Chondrocyte (in vitro differentiated cells): ENCODE results near the gene CD6. TPM values are rescaled to one million over a fixed set of nuclear protein-coding genes. Genes with fewer than 3 reads are reported as not detected.

Experiments
- DNase-seq: peaks from one replicate; pipeline ENCODE4 v3.0.0; 2021; ENCODE audit warnings: mixed read lengths, low spot score
- H3K27ac Mint-ChIP-seq: one replicate; pipeline ENCODE4 v1.8.0; 2021; ENCODE audit warnings: mild to moderate bottlenecking, moderate library complexity, mixed read lengths; ENCODE audit not compliant: unreplicated experiment
- H3K27me3 Mint-ChIP-seq: 2 replicates; pipeline ENCODE4 v1.8.0; 2021; ENCODE audit warnings: low read depth, mixed read lengths
- H3K36me3 Mint-ChIP-seq: 2 replicates; pipeline ENCODE4 v1.8.0; 2021; ENCODE audit warnings: low read depth, mixed read lengths
- H3K4me1 Mint-ChIP-seq: 2 replicates; pipeline ENCODE4 v1.8.0; 2021; ENCODE audit warnings: low read depth, mild to moderate bottlenecking, mixed read lengths
- H3K4me3 Mint-ChIP-seq: one replicate; pipeline ENCODE4 v1.8.0; 2021; ENCODE audit warnings: mild to moderate bottlenecking, moderate library complexity, mixed read lengths; ENCODE audit not compliant: unreplicated experiment
- H3K9me3 Mint-ChIP-seq: 2 replicates; pipeline ENCODE4 v1.8.0; 2021; ENCODE audit warnings: low read depth, mixed read lengths
- CTCF ChIP-seq: fragments of 200-600 bp; sonication (generic); IDR thresholded peaks from 2 replicates; pipeline ENCODE4 v1.5.0; 2021; ENCODE audit warnings: antibody characterized with exemption, mild to moderate bottlenecking, moderate library complexity
- total RNA-seq: library from RNA; stranded (reverse); gene quantifications from 3 replicates; pipeline ENCODE4 v1.2.1, GENCODE V29; 2021

CD6 gene
- total RNA-seq, 1 donor from 2014 or later, result not detected

- no peaks in the 10 kb centered on the region for H3K36me3 Mint-ChIP-seq
- H3K27ac Mint-ChIP-seq, result no peak overlapping the region
- TF ChIP-seq CTCF, result no peak
- H3K4me1 Mint-ChIP-seq, result no peaks in the 10 kb centered on the region
- H3K4me3 Mint-ChIP-seq, result no peak overlapping the region
- DNase-seq, result no peak
- H3K9me3 Mint-ChIP-seq, result no peaks in the 10 kb centered on the region
- H3K27me3 Mint-ChIP-seq, result peaks cover 17% of the 10 kb centered on the region
These were observed 56.8 kb downstream of the CD6 start for GRCh38 chr11:61028135-61028729.

- no peak overlapping the region for H3K27ac Mint-ChIP-seq
- no peaks in the 10 kb centered on the region for H3K36me3 Mint-ChIP-seq
- no peak overlapping the region for H3K4me3 Mint-ChIP-seq
- H3K4me1 Mint-ChIP-seq, result peaks cover 8% of the 10 kb centered on the region
- H3K27me3 Mint-ChIP-seq, result peaks cover 5% of the 10 kb centered on the region
- no peaks in the 10 kb centered on the region for H3K9me3 Mint-ChIP-seq
- no peak for DNase-seq
- TF ChIP-seq CTCF, result no peak
These were observed 61.3 kb downstream of the CD6 start for GRCh38 chr11:61032824-61033223.

GRCh38 chr11:61033417-61033816 lies 61.9 kb downstream of the CD6 start:
- peaks cover 11% of the 10 kb centered on the region for H3K4me1 Mint-ChIP-seq
- H3K27ac Mint-ChIP-seq, result no peak overlapping the region
- H3K9me3 Mint-ChIP-seq, result no peaks in the 10 kb centered on the region
- no peak for DNase-seq
- H3K4me3 Mint-ChIP-seq, result no peak overlapping the region
- peaks cover 1% of the 10 kb centered on the region for H3K27me3 Mint-ChIP-seq
- no peaks in the 10 kb centered on the region for H3K36me3 Mint-ChIP-seq
- TF ChIP-seq CTCF, result no peak

- no peak for DNase-seq
- Mint-ChIP-seq H3K27me3 (no peaks in the 10 kb centered on the region), H3K4me3 (no peak overlapping the region), H3K27ac (no peak overlapping the region), H3K36me3 (no peaks in the 10 kb centered on the region), H3K9me3 (no peaks in the 10 kb centered on the region), H3K4me1 (peaks cover 11% of the 10 kb centered on the region)
- TF ChIP-seq CTCF, result no peak
These were observed 62.6 kb downstream of the CD6 start for GRCh38 chr11:61034111-61034510.

GRCh38 chr11:61034704-61035525 lies 63.4 kb downstream of the CD6 start:
- Mint-ChIP-seq H3K9me3 (no peaks in the 10 kb centered on the region), H3K4me1 (peaks cover 11% of the 10 kb centered on the region), H3K27ac (no peak overlapping the region), H3K27me3 (no peaks in the 10 kb centered on the region), H3K36me3 (no peaks in the 10 kb centered on the region), H3K4me3 (no peak overlapping the region)
- no peak for TF ChIP-seq CTCF
- DNase-seq, result no peak
